GM19463 (cell line): ENCODE data around the gene SH3RF3.

ENCODE experiments used
- ATAC-seq: cut with Tn5 transposase; IDR thresholded peaks from one replicate; pipeline ENCODE4 v1.9.1; 2021; ENCODE audit warnings: mild to moderate bottlenecking, moderate library complexity; ENCODE audit not compliant: unreplicated experiment

The SH3RF3 gene

GRCh38 chr2:109345653-109346480, 216.9 kb downstream of the SH3RF3 start:
- ATAC-seq, result no peak

- ATAC-seq, result no peak
Measured at GRCh38 chr2:109346601-109347228, 217.7 kb downstream of the SH3RF3 start.

- no peak for ATAC-seq
Measured at GRCh38 chr2:109347626-109348025, 218.6 kb downstream of the SH3RF3 start.

- ATAC-seq, result no peak
Measured at GRCh38 chr2:109348190-109348589, 219.2 kb downstream of the SH3RF3 start.

- no peak for ATAC-seq
Measured at GRCh38 chr2:109348671-109349502, 219.9 kb downstream of the SH3RF3 start.

- no peak for ATAC-seq
Measured at GRCh38 chr2:109349503-109350465, 220.8 kb downstream of the SH3RF3 start.

- ATAC-seq, result no peak
Measured at GRCh38 chr2:109350526-109350925, 221.5 kb downstream of the SH3RF3 start.

- ATAC-seq, result no peak
Measured at GRCh38 chr2:109351164-109351756, 222.3 kb downstream of the SH3RF3 start.

GRCh38 chr2:109352056-109352897, 223.3 kb downstream of the SH3RF3 start:
- ATAC-seq, result no peak

- ATAC-seq, result no peak
Measured at GRCh38 chr2:109352898-109353689, 224.1 kb downstream of the SH3RF3 start.

- no peak for ATAC-seq
Measured at GRCh38 chr2:109353806-109354745, 225.1 kb downstream of the SH3RF3 start.

- ATAC-seq, result no peak
Measured at GRCh38 chr2:109355192-109355843, 226.3 kb downstream of the SH3RF3 start.

GRCh38 chr2:109356324-109357035, 227.5 kb downstream of the SH3RF3 start:
- ATAC-seq, result no peak

- no peak for ATAC-seq
Measured at GRCh38 chr2:109364217-109364616, 235.2 kb downstream of the SH3RF3 start.

- no peak for ATAC-seq
Measured at GRCh38 chr2:109365131-109365530, 236.1 kb downstream of the SH3RF3 start.

GRCh38 chr2:109367683-109368082, 238.7 kb downstream of the SH3RF3 start:
- ATAC-seq, result no peak
